Stimulated activated memory B cell treated with anti-CD40 and anti-IgM and Interleukin-4, amounts not matched to agents 10 μg/mL and 1 μg/mL and 100 μg/mL, for 72 hours (primary cell): ENCODE measurements around the gene LILRA5.
"Not testable (repeated sequence)": the region's sequence is repeated elsewhere in the genome, so short reads cannot be mapped to it uniquely, and the experiment has no call there.

ENCODE experiments used
- ATAC-seq: fragments of 150-1000 bp; cut with Tn5 transposase; 2 replicates; pipeline ENCODE4 v1.10.0; 2021
- H3K27ac Mint-ChIP-seq: one replicate; pipeline ENCODE4 v1.8.0; 2022; ENCODE audit warnings: mild to moderate bottlenecking, mixed read lengths
- H3K27me3 Mint-ChIP-seq: one replicate; pipeline ENCODE4 v1.8.0; 2022; ENCODE audit warnings: mixed read lengths
- H3K36me3 Mint-ChIP-seq: one replicate; pipeline ENCODE4 v1.8.0; 2022; ENCODE audit warnings: mixed read lengths
- H3K4me1 Mint-ChIP-seq: one replicate; pipeline ENCODE4 v1.8.0; 2022; ENCODE audit warnings: mixed read lengths
- H3K4me3 Mint-ChIP-seq: one replicate; pipeline ENCODE4 v1.8.0; 2022; ENCODE audit warnings: mild to moderate bottlenecking, moderate library complexity, mixed read lengths
- H3K9me3 Mint-ChIP-seq: one replicate; pipeline ENCODE4 v1.8.0; 2022; ENCODE audit warnings: mixed read lengths

Gene LILRA5

DNA sequence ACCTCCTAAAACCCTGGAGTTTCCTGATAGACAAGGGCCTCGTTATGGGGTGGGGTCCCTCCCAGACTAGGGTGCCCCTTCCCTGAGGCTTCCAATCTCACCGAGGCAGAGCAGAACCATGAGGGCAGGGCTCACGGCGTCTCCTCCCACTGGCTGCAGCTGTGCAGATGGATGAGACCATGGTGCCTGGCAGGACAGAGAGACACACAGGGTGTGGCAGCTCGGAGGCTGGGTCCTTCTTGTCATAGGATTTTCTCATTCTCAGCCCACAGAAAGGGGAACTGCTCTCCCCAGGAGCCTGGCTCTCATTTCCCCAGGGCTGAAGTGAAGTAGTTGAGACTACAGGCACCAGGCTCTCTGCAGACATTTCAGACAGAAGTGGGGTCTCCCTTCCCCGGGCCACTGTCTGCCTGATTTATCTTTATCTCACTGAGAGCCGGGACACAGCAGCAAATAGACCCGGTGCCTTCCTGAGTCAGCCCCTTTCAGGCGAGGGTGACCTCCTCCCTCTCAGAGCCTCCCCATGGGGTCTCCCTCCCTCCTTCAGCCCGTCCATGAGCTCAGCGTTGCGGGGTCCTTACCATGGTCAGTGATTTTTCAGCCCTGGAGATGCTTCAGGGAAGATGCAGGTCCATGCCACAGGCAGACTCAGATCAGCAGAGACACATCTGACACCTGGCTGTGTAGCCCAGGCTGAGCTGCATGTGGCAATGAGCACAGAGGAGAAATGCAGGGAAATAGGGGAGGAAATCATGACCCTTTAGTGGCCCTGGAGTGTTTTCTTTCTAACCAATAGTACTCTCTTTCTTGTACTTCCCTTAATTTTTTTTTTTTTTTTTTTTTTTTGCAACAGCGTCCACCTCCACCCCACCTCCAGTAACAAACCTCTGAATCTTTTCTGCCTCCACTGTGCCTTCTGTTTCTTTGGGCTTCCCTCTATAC is at the start of gene LILRA5:
TSS of gene LILRA5 (minus strand) at position 731 of the 942 bp plus-strand sequence. CDS start at position 584, 147 bp downstream.
- Mint-ChIP-seq H3K27me3 (peaks cover 33% of the 10 kb centered on the region), H3K9me3 (no peaks in the 10 kb centered on the region), H3K27ac (no peak within 1 kb of the TSS), H3K36me3 (no peaks in the 10 kb centered on the region), H3K4me1 (peaks cover 14% of the 10 kb centered on the region), H3K4me3 (no peak within 1 kb of the TSS)
- peak; percentile 91 for ATAC-seq

DNA sequence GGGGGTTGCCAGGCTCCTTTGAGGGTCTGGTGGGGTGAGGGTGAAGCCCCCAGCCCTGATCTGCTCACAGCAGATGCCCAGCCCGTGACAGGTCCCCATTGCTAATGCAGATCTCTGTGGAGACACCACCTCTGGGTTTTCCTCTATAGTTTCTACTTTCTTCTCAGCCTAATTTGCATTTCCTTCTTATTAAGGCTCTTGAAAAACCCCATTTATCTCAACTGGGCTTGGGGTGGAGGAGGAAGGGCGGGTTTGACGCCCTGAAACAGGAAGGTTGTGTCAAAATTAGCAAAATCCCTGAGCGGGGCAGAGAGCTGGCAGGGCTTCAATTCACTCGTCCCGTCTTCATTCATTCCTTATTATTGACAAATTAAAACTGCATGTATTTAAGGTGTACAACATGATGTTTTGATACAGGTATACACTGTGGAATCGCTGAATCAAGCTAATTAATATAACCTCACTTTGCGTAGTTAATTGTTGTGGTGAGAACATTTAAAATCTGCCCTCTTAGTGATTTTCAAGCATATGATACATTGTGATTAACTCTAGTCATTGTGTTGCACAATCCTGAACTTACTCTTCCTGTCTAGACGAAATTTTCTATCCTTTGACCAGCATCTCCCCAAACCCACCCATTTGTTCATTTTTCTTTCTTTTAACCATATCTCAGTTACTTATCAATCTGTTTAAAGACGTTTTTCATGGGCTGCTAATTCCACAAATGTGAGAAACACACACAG is 48.9 kb upstream of the LILRA5 start:
- Mint-ChIP-seq H3K27ac (peak overlapping the region; percentile 49), H3K27me3 (peaks cover 10% of the 10 kb centered on the region), H3K4me3 (peak overlapping the region; percentile 30), H3K4me1 (peaks cover 55% of the 10 kb centered on the region)
- not testable (repeated sequence) for H3K36me3 Mint-ChIP-seq, H3K9me3 Mint-ChIP-seq
- ATAC-seq = peak; percentile 72

DNA sequence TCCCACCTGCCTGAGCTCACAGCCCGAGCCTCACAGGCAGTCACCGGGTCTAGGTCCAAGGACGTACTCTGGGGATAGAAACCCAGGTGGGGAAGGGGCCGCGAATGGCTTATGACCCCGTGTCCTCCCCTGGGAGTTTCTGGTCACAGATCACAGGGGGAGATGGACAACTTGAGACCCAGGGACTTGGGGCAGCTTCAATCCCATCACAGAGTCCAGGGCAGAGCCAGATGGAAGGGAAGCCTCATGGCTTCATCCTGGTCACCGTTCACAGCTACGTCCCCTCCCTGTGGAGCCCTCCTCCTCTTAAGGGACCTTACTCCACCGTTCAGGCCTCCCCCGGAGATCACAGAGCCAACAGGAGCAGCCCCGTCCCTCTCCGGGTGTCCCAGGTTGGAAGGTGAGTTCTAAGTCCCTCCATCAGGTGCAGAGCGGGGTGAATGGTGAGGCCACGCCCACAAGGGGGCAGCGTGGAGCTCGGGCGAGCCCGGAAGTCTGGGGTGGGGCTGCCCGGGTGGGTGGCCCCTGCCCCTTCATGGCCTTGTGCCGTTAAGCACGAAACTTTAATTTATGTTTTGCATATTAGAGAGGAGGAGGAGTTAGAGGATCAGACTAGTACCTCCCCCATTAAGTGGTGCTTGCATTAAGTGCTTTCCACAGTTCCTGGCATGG is 46.3 kb upstream of the LILRA5 start:
- H3K4me3 Mint-ChIP-seq, H3K27ac Mint-ChIP-seq: not testable (repeated sequence)
- peak; percentile 85 for ATAC-seq

DNA sequence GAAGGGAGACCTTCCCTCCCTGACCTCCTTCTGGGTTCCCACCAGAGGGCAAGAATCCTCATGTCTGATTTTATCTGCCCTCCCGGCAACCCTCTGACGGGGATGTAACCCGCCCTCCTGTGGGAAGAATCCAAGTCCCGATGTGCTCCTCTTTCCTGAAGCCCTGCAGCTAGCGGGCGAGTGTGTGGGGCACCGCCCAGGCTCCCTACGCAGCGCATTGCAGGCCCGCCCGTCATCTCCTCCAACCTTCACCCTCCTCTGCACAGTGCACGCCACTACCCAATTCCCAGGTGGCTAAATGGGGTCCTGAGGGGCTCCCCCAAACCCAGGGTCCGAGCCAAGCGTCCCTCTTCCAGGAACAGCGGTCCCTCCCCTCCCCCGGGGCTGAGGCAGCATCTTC is 44.4 kb upstream of the LILRA5 start:
- Mint-ChIP-seq H3K36me3 (peaks cover 4% of the 10 kb centered on the region), H3K4me3 (no peak overlapping the region), H3K27ac (no peak overlapping the region)

More for the DNA sequence above, 46.3 kb upstream of the LILRA5 start:
- Mint-ChIP-seq H3K4me1 (peaks cover 37% of the 10 kb centered on the region), H3K27me3 (peaks cover 10% of the 10 kb centered on the region)
- not testable (repeated sequence) for H3K36me3 Mint-ChIP-seq, H3K9me3 Mint-ChIP-seq

DNA sequence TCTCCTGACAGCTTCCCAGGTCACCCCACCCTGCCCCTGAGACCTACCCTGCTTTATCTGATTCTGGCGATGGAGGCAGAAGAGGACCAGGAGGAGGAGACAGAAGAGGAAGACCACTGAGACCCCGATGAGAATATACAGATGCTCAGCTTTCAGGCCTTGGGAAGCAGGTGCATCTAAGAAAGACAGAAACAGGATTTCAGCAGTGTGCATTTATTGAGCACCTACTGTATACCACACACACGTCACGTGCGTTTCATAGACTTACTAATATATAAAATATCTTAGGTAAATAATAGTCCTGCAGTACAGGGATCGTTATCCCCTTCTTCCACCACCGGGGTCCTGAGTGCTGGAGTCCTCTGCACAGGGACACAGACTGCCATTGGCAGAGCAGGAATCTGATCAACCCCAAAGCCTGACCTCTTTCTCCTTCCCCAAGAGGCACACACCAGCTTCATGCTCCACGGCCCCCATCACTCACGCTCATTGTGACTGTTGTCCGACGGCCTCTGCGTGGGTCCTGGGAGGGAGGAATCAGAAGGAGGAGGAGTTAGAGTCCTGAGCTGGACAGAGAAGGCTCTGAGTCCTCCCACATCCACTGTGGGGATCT is 43.6 kb upstream of the LILRA5 start:
- Mint-ChIP-seq H3K27ac (no peak overlapping the region), H3K36me3 (peaks cover 4% of the 10 kb centered on the region), H3K9me3 (no peaks in the 10 kb centered on the region), H3K27me3 (peaks cover 7% of the 10 kb centered on the region), H3K4me1 (peaks cover 37% of the 10 kb centered on the region), H3K4me3 (no peak overlapping the region)
- ATAC-seq = no peak

More for the DNA sequence above, 44.4 kb upstream of the LILRA5 start:
- ATAC-seq = no peak
- H3K27me3 Mint-ChIP-seq = peaks cover 10% of the 10 kb centered on the region
- H3K4me1 Mint-ChIP-seq = peaks cover 37% of the 10 kb centered on the region
- no peaks in the 10 kb centered on the region for H3K9me3 Mint-ChIP-seq

DNA sequence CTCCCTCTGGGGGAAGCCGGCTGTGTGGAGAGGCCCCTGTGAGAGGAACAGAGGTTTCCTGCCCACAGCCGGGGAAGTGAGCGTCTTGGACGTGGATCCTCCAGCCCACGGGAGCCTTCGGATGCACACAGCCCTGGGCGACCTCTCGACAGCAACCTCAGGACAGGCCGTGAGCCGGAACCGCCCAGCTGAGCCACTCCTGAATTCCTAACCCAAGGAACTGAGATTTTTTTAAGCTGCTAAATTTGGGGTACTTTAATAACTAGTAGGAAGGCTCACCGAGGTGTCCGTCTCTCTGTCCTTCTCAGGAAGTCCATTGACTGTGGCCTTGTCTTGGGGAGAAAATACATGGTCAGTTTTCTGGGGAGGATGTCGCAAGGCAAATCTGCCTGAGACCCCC is 42.7 kb upstream of the LILRA5 start:
- Mint-ChIP-seq H3K4me3 (no peak overlapping the region), H3K9me3 (no peaks in the 10 kb centered on the region), H3K4me1 (peaks cover 32% of the 10 kb centered on the region), H3K27ac (no peak overlapping the region), H3K27me3 (no peaks in the 10 kb centered on the region), H3K36me3 (peaks cover 4% of the 10 kb centered on the region)
- no peak for ATAC-seq

DNA sequence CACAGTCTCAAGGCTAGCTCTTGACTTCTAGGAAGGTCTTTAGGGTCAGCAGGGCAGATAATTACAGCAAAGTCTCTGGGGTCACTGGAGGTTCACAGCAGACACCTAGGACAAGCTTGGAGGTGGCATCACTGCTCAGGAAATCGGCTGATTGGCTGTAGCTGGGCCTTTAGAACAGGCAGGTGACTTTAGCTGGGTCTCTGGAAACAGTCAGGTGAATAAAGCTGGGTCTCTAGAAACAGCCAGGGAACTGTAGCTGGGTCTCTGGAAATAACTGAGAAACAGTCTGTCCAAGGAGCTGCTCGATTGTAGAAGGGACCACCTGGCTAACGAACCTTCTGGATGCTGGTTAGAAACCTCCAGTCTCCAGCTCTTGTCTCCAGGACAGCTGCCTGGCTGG is 41.8 kb upstream of the LILRA5 start:
- peaks cover 4% of the 10 kb centered on the region for H3K36me3 Mint-ChIP-seq
- no peak overlapping the region for H3K4me3 Mint-ChIP-seq
- no peak overlapping the region for H3K27ac Mint-ChIP-seq
- peaks cover 27% of the 10 kb centered on the region for H3K4me1 Mint-ChIP-seq
- H3K27me3 Mint-ChIP-seq = no peaks in the 10 kb centered on the region
- H3K9me3 Mint-ChIP-seq = no peaks in the 10 kb centered on the region
- no peak for ATAC-seq

DNA sequence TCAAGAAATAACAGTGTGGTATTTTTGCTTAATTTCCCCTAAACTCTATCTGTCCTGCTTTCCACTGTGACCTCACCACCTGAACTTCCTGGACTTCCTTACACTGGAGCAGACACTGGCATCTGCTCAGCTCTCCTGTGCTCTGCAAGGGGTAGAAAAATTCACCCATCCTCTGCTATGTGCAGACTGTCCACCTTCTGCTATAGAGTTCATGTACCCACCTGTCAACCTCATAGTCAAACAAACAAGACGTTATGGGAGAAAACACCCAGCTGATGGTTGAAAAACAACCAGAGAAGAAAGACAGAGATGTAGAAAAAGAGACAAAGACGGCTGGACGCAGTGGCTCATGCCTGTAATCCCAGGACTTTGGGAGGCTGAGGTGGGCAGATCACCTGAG is 39.6 kb upstream of the LILRA5 start:
- H3K36me3 Mint-ChIP-seq = peaks cover 8% of the 10 kb centered on the region
- H3K4me3 Mint-ChIP-seq = peak overlapping the region; percentile 15
- ATAC-seq = peak; percentile 55
- H3K27me3 Mint-ChIP-seq = peaks cover 9% of the 10 kb centered on the region
- peaks cover 42% of the 10 kb centered on the region for H3K4me1 Mint-ChIP-seq
- peak overlapping the region; percentile 51 for H3K27ac Mint-ChIP-seq
- no peaks in the 10 kb centered on the region for H3K9me3 Mint-ChIP-seq

DNA sequence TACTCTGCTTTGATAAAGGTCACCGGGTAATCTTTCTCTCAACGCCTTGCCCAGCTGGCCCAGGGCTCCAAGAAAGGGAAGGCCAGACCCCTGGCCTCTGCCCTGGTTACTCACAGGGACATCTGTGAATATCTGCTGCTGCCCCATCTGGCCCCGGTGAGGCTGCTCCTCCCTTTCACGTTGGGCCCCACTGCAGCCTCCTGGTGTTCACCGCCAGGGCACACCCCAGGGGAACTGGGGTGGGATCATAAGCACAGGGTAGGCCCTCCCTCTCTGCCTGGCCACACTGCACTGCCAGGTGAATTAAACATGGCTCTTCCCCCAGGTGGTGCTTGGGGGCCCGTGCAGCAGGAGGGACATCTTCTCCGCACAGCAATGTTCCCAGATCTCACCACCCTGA is 39.1 kb upstream of the LILRA5 start:
- peaks cover 47% of the 10 kb centered on the region for H3K4me1 Mint-ChIP-seq
- peak overlapping the region; percentile 15 for H3K4me3 Mint-ChIP-seq
- peak overlapping the region; percentile 51 for H3K27ac Mint-ChIP-seq
- ATAC-seq = peak; percentile 79
- H3K27me3 Mint-ChIP-seq = peaks cover 9% of the 10 kb centered on the region
- H3K9me3 Mint-ChIP-seq = no peaks in the 10 kb centered on the region
- peaks cover 8% of the 10 kb centered on the region for H3K36me3 Mint-ChIP-seq

DNA sequence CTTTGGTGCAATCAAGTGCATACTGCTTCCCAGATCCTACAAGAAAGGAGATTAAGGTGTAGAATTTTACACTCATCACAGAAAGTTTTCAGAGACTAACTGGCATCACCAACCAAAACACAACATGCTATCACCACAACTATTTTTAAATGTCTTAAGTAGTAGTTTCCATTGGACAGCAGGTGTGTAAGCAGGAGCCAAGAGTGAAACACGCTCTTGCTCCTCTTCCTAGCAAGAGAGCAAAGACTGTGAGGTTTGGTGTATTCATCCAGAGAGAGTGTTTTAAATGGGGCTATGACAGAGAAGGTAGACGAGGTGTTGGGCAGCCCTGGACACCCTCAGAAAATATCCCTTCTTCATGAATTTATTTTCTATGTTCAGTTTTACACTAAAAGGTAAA is 38.5 kb upstream of the LILRA5 start:
- Mint-ChIP-seq H3K27ac (peak overlapping the region; percentile 51), H3K27me3 (peaks cover 9% of the 10 kb centered on the region), H3K9me3 (no peaks in the 10 kb centered on the region), H3K4me1 (peaks cover 53% of the 10 kb centered on the region), H3K36me3 (peaks cover 8% of the 10 kb centered on the region), H3K4me3 (no peak overlapping the region)
- peak; percentile 55 for ATAC-seq

DNA sequence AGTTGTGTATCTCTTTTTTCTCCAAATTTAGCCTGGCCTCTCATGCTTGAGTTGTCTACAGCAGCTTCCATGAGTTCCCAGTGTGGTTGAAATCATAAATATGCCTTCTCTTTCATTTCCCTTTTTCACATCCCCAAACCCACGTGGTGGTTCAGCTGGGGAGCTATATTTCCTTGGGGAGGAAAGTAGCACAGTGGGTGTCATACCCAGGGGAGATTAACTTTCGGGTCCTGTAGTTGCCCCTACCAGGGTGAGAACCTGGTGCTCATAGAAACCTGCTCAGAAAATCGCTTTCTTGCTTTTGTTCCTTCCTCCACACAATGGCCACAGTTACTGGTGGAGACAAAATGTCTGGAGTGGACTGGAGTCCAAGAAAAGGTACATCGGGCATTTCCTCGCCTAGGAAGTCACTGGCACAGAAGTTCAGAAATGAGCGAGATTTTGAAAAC is 33.0 kb upstream of the LILRA5 start:
- H3K27me3 Mint-ChIP-seq = peaks cover 9% of the 10 kb centered on the region
- H3K36me3 Mint-ChIP-seq = peaks cover 5% of the 10 kb centered on the region
- H3K27ac Mint-ChIP-seq = peak overlapping the region; percentile 42
- peak overlapping the region; percentile 14 for H3K4me3 Mint-ChIP-seq
- peaks cover 72% of the 10 kb centered on the region for H3K4me1 Mint-ChIP-seq
- peak; percentile 98 for ATAC-seq
- no peaks in the 10 kb centered on the region for H3K9me3 Mint-ChIP-seq

DNA sequence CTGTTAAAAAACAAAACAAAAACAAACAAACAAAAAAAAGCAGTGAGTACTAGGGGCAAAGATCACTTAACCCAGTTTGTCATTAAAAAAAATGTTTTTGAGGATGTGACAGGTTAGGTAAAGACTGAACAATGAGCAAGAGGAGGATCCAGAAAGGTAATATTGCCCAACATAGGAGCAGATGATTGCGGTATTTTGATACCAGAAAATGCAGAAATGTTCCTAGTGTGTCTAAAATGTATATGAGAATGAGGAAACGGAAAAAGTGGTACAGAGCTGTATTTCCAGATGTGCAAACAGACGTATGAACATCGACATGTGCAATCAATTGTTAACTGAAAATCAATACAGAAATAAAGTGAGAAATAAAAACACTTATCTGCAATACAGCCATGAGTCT is 30.9 kb upstream of the LILRA5 start:
- H3K4me3 Mint-ChIP-seq = no peak overlapping the region

DNA sequence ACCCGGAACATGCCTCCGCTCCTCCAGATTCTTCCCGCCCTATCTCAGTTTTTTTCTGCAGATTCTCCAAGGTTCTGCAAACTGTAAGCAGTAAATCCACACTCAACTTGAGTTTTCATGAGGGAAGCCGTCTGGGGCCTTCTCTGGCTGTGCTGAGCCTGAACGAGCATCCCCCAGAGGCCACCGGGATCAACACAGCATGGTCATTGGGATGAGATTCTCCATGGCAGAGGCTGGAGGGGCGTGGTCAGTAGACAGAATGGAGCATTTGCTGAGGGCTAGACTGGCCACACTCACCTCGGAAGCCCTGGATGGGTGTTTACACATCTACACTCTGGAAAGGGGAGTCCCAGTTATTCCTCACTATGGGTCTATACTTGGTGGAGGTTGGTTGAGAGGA is 28.3 kb upstream of the LILRA5 start:
- Mint-ChIP-seq H3K9me3 (no peaks in the 10 kb centered on the region), H3K27me3 (no peaks in the 10 kb centered on the region), H3K27ac (no peak overlapping the region), H3K36me3 (peaks cover 4% of the 10 kb centered on the region), H3K4me1 (peaks cover 89% of the 10 kb centered on the region), H3K4me3 (no peak overlapping the region)
- no peak for ATAC-seq

More for the DNA sequence above, 30.9 kb upstream of the LILRA5 start:
- Mint-ChIP-seq H3K9me3 (no peaks in the 10 kb centered on the region), H3K4me1 (peaks cover 85% of the 10 kb centered on the region), H3K27ac (no peak overlapping the region), H3K27me3 (peaks cover 4% of the 10 kb centered on the region), H3K36me3 (peaks cover 3% of the 10 kb centered on the region)
- ATAC-seq = no peak

DNA sequence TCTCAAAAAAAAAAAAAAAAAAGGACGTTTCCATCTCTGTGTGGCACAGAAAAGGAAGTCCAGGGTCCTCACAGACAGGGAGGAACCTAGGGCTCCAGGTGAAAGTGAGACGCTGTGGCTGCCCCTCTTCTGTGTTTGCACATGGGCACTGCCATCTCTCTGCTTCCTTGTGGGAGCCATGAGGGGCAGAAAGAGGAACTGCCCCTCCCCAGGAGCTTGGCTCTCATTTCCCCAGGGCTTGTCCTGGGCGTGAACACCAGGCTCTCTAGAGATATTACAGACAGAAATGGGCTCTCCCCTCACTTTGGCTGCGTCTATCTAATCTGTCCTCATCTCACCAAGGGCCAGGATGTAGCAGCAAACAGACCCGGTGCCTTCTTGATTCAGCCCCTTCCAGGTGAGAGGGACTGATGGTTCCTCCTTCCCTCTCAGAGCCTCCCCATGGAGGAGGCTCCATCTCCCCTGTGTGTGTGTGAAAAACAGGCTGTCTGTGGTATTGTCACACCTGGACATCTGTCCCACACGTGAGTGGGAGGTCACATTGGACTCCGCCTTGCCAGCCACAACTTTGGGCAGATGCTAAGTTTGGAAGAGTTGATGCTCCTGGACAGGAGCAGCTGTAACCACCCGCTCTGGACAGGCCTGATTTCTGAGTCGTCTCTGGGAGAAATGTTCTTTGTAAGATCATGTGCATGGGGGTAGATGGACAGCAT is 26.8 kb upstream of the LILRA5 start:
- H3K27ac Mint-ChIP-seq = peak overlapping the region; percentile 92

More for the DNA sequence above, 26.8 kb upstream of the LILRA5 start:
- Mint-ChIP-seq H3K9me3 (no peaks in the 10 kb centered on the region), H3K27me3 (no peaks in the 10 kb centered on the region), H3K4me3 (peak overlapping the region; percentile 11), H3K4me1 (peaks cover 86% of the 10 kb centered on the region), H3K36me3 (peaks cover 8% of the 10 kb centered on the region)
- ATAC-seq = peak; percentile 85
